WI38 (cell line): ENCODE measurements around the gene CEP120.

Experiments
- H3K4me3 ChIP-seq: 2 replicates; pipeline ENCODE4 v1.5.1; 2011; ENCODE audit warnings: low read depth, mild to moderate bottlenecking, control low read depth, low read length
- CTCF ChIP-seq: IDR thresholded peaks from 2 replicates; pipeline ENCODE4 v1.5.1; 2012; ENCODE audit warnings: low read depth, mild to moderate bottlenecking, control low read depth, low read length

The CEP120 gene

GRCh38 chr5:123371575-123372179 lies 51.5 kb downstream of the CEP120 start:
- H3K4me3 ChIP-seq: no peak overlapping the region
- peak; percentile 51 for TF ChIP-seq CTCF

GRCh38 chr5:123369371-123369968 lies 53.7 kb downstream of the CEP120 start:
- TF ChIP-seq CTCF: no peak
- H3K4me3 ChIP-seq: no peak overlapping the region

GRCh38 chr5:123367739-123368138 lies 55.5 kb downstream of the CEP120 start:
- H3K4me3 ChIP-seq: no peak overlapping the region
- no peak for TF ChIP-seq CTCF

GRCh38 chr5:123365156-123365555 lies 58.0 kb downstream of the CEP120 start:
- no peak for TF ChIP-seq CTCF
- H3K4me3 ChIP-seq: no peak overlapping the region

GRCh38 chr5:123364441-123365155 lies 58.6 kb downstream of the CEP120 start:
- H3K4me3 ChIP-seq: no peak overlapping the region
- TF ChIP-seq CTCF: no peak

- no peak for TF ChIP-seq CTCF
- H3K4me3 ChIP-seq: no peak overlapping the region
Observed at GRCh38 chr5:123360910-123361309, 62.3 kb downstream of the CEP120 start.

GRCh38 chr5:123360201-123360571 lies 63.0 kb downstream of the CEP120 start:
- TF ChIP-seq CTCF: no peak
- no peak overlapping the region for H3K4me3 ChIP-seq
